Glutamatergic neuron (in vitro differentiated cells): ENCODE measurements around the gene DAGLB. TPM values are rescaled to one million over a fixed set of nuclear protein-coding genes. Genes with fewer than 3 reads are reported as not detected.
"Not testable (repeated sequence)": the region's sequence is repeated elsewhere in the genome, so short reads cannot be mapped to it uniquely, and the experiment has no call there.

ENCODE experiments used
- DNase-seq: peaks from one replicate; pipeline ENCODE4 v3.0.0; 2022
- H3K27ac Mint-ChIP-seq: one replicate; pipeline ENCODE4 v1.8.0; 2020; ENCODE audit warnings: mild to moderate bottlenecking, mixed read lengths, inconsistent platforms; ENCODE audit not compliant: unreplicated experiment
- H3K27me3 Mint-ChIP-seq: one replicate; pipeline ENCODE4 v1.8.0; 2020; ENCODE audit warnings: mild to moderate bottlenecking, moderate library complexity, mixed read lengths, inconsistent platforms; ENCODE audit not compliant: unreplicated experiment
- H3K36me3 Mint-ChIP-seq: one replicate; pipeline ENCODE4 v1.8.0; 2020; ENCODE audit warnings: mild to moderate bottlenecking, mixed read lengths, inconsistent platforms; ENCODE audit not compliant: unreplicated experiment
- H3K4me1 Mint-ChIP-seq: one replicate; pipeline ENCODE4 v1.8.0; 2020; ENCODE audit warnings: mild to moderate bottlenecking, low read depth, mixed read lengths, inconsistent platforms; ENCODE audit not compliant: unreplicated experiment
- H3K4me3 Mint-ChIP-seq: one replicate; pipeline ENCODE4 v1.8.0; 2020; ENCODE audit warnings: mild to moderate bottlenecking, mixed read lengths, inconsistent platforms; ENCODE audit not compliant: unreplicated experiment
- H3K9me3 Mint-ChIP-seq: one replicate; pipeline ENCODE4 v1.8.0; 2020; ENCODE audit warnings: mild to moderate bottlenecking, moderate library complexity, mixed read lengths, inconsistent platforms; ENCODE audit not compliant: unreplicated experiment
- CTCF ChIP-seq: fragments of 200-600 bp; sonication (generic); IDR thresholded peaks from one replicate; pipeline ENCODE4 v1.5.0; 2021; ENCODE audit not compliant: partially characterized antibody, unreplicated experiment
- total RNA-seq: library from RNA; stranded (reverse); fragmentation: NEBNext Ultra II Directional; extraction: Animal tissue kit (Norgen Biotek cat#: 25700); gene quantifications from one replicate; pipeline ENCODE4 v1.2.1, GENCODE V29; 2021; ENCODE audit not compliant: unreplicated experiment

The DAGLB gene
- total RNA-seq, 1 donor from 2014 or later: 63.2 TPM

GRCh38 chr7:6461946-6462550 lies 14.3 kb upstream of the DAGLB start:
- Mint-ChIP-seq H3K27me3 (peaks cover under 1% of the 10 kb centered on the region), H3K4me3 (no peak overlapping the region), H3K9me3 (peaks cover 2% of the 10 kb centered on the region), H3K4me1 (no peaks in the 10 kb centered on the region), H3K27ac (no peak overlapping the region), H3K36me3 (peaks cover 17% of the 10 kb centered on the region)
- TF ChIP-seq CTCF: no peak
- no peak for DNase-seq

GRCh38 chr7:6460990-6461584 lies 13.3 kb upstream of the DAGLB start:
- no peak for DNase-seq
- Mint-ChIP-seq H3K27ac (no peak overlapping the region), H3K36me3 (peaks cover 8% of the 10 kb centered on the region), H3K9me3 (no peaks in the 10 kb centered on the region), H3K4me1 (no peaks in the 10 kb centered on the region), H3K4me3 (no peak overlapping the region), H3K27me3 (no peaks in the 10 kb centered on the region)
- no peak for TF ChIP-seq CTCF

DNA sequence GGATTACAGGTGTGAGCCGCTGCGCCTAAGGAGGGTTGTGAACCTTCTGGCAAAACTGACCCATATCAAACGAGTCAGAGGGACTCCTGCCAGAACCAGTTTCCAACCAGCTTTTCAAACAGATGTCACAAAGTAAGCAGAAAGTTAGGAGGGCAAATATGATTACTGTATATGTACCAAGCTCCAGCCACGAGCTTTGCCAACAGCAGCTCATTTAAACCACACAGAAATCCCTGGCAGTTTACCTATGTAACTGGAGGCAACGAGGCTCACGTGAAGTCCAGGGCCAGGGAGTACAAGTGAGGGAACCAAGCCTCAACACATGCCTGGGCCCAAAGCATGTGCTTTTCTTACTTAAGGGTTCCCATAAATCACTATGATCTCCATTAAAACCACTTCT lies 12.5 kb upstream of the DAGLB start:
- no peak for DNase-seq
- Mint-ChIP-seq H3K9me3 (no peaks in the 10 kb centered on the region), H3K27ac (no peak overlapping the region), H3K27me3 (no peaks in the 10 kb centered on the region), H3K4me1 (no peaks in the 10 kb centered on the region), H3K4me3 (no peak overlapping the region), H3K36me3 (peaks cover under 1% of the 10 kb centered on the region)
- no peak for TF ChIP-seq CTCF

DNA sequence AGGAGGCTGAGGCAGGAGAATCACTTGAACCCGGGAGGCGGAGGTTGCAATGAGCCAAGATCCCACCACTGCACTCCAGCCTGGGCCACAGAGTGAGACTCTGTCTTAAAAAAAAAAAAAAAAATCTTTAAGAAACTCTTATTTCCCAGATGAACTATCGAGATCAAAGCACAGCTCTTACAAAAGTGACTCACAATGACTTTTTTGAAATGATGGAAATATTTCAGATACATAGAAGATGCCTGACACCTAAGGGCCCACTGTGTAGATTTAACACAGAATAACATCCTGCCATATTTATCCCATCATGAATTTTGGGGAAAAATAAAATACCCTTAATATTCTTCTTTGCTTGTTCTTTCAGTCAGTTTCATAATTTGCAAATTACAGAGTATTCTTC lies 10.9 kb upstream of the DAGLB start:
- H3K27me3 Mint-ChIP-seq, DNase-seq, H3K4me3 Mint-ChIP-seq, H3K36me3 Mint-ChIP-seq, H3K9me3 Mint-ChIP-seq, H3K27ac Mint-ChIP-seq, H3K4me1 Mint-ChIP-seq: not testable (repeated sequence)

DNA sequence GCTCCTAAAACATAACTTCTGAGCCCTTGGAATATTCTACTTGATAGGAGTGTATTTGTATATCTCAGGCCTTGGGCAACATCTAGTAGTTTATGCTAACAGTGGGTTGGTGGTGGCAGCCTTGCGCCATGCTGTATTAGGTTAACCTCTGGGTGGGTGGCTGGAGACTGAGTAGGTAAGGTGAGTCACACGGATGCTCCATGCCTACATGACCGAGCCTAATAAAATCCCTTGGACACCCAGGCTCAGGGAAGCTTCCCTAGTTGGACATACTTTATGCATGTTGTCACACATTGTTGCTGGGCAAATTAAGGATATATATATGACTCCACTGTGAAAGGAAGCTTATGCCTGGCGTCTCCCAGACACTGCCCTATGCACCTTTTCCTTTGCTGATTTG lies 6.0 kb upstream of the DAGLB start:
- no peak for DNase-seq
- Mint-ChIP-seq H3K27me3 (peaks cover 2% of the 10 kb centered on the region), H3K4me3 (no peak overlapping the region), H3K36me3 (no peaks in the 10 kb centered on the region), H3K27ac (no peak overlapping the region), H3K9me3 (no peaks in the 10 kb centered on the region), H3K4me1 (no peaks in the 10 kb centered on the region)
- no peak for TF ChIP-seq CTCF
